Measurements from ENCODE around the gene OSBPL2.

Gene OSBPL2

DNA sequence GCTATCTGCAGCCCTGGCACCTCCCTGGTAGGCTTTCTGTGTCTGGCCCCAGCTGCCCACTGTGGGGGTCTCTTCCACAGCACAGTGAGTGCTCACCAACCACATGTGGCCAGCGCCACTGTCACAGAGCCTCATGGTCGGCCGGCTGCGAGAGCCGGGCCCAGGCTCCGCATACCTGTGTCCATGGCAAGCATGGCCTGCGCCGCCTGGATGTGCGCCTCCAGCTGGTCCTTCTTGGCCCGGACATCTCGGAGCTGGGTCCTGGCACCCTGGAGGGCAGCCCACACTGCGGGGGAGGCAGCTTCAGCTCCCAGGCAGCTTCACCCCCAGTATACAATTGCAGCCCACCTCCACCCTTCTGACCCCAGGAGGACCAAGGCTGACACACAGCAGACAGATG, 77.5 kb downstream of the OSBPL2 start:
- DNase-seq = no peak

DNA sequence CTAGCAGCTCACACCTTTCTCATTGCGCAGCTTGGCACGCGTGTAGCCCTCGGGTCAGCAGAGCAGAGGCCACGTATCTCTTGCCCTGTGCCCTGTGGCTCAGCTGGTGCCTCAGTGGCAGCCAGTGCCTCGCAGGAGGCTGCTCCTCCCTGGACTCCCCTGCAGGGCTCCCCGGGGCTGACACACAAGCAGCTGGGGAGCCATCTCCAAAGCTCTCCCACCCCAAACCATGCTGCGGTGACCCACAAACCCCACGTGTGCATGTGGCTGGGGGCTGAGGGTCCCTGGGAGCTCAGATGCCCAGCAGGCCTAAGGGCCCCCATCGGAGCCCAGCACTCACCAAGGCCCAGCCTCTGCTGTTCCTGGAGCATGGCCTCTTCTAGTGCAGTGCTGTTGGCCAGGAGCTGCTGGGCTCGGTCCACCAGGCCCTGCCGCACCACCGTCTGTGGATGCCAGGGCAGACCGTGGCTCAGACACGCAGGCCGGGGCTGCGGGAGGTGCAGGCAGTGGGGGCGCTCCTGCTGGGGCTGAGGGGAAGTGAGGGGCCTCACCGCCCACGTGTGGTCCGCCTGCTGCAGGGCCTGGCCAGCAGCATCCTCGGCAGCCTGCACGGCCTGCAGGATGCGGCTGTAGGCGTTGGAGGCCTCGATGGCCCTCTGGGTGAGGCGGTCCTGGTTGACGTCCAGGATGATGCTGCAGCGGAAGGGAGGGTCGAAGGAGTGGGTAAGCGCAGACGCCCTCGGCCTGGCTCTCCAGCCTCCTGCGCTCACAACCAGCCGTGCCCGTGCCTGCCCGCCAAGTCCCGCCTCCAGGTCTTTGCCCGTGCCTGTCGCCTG, 78.2 kb downstream of the OSBPL2 start:
- no peak for DNase-seq

DNA sequence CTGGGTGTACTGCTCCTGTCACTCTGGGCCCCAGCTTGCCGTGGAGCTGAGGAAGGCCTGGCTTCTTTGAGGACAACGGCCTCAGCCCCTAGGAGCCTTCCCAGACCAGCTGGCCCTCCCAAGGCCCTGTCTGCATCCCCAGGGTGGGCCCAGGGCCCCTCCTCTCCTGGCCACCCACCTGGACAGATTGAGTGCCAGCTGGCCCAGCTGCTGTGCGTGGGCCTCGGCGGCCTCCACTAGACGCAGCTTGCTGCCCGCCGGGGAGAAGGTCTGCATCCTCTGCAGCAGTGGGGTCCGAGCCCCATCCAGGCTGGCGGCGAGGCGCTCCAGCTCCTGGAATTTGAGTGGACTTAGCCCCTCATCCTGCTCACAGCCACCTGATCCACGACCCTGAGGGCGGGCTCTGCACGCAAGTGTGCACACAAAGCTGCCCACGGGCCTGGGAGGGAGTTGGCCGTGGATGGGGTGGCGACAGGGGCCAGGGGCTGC, 78.9 kb downstream of the OSBPL2 start:
- DNase-seq = no peak

DNA sequence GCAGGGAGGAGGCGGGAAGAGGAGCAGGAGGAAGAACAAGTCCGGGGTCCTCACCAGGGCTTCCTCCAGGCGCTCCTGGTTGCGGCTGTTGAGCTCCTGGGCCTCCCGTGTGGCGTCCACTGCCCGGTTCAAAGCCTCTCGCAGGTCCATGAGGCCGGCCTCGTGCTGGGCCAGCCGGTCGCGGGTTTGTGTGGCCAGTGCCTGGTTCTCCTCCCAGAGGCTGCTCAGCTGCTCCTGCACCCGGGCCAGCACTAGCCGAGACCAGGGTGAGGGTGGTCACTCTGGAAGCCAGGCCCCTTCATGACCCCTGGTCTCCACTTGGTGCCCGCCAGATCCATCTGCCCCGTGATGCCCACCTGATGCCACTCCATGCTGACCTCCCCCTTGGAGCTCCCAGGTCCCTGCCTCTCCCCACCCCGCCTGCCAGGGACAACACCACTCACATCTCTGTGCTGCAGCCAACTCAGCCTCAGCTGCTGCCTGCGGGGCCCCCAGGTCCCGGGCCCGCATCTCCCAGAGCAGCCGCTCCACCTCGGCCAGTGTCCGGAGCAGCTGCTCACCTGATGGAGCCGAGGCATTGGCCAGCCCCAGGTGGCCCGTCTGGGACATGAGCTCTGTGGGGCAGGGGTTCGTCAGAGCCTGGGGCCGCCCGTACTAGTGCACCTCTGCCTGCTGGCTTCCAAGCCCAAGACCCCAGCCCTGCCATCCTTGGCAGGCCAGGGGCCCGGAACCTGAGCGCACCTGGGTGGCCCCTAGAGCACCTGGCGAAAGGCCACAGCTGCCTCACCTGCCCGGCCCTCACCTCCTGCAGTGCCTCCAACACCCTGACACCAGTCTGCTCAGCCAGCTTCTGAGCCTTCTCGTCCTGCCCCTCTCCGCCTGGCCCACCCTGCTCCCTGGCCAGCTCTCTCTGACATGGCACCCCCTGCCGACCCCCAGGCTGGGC, 80.4 kb downstream of the OSBPL2 start:
- no peak for DNase-seq

DNA sequence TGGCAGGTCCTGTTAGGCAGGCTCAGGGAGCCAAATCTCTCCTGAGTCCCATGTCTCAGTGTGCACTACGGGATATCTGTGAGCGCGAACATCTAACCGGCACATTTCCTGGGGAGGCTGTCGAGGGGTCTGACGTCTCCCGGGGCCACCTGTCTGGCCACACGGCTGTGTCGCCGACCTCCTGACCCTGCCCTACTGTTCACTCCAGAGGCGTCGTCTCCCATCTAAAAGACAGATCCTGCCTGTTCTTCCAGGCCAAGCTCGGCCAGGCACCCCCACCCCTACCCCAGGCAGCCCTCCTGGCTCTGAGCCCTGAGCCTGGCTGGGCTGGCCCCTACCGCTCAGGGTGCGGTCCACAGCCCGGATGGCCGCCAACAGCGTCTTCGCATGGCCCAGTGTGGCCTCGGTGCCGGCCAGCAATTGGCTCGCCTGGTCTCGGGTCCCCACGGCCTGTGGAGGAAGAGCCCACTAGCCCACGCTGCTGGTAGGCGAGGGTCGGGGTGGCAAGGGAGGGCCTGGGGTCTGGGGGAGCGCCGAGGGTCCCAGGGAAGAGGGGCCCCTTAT, 81.1 kb downstream of the OSBPL2 start:
- DNase-seq = no peak

DNA sequence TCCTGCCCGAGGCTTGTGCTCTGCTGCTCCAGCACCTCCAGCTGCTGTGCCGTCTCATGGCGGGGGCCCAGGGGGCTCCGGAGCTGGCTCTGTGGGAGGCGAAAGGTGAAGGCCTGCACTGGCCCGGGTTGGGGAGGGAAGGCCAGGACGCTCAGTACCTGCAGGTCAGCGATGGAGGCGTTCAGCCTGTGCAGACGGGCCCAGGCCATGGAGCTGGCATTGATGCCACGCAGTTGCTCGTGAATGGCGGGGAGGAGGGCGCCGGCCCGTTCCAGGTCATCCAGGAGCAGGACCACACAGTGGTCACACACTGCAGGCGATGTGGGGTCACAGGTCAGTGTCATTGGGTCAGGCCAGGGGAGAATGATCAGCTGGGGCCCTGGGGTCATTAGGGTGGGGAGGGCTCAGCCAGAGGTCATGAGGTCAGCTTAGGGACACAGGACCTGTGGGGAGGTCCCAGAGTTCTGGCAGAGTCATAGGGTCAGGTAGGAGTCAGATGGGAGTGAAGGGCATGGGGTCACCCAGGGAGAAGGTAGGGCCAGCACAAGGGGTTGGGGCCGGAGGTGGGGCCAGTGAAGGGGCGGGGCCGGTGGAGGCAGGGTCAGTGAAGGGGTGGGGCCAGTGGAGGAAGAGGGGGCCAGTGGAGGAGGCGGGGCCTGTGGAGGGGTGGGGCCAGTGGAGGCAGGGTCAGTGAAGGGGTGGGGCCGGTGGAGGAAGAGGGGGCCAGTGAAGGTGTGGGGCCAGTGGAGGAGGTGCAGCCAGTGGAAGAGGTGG, 82.4 kb downstream of the OSBPL2 start:
- DNase-seq = no peak

DNA sequence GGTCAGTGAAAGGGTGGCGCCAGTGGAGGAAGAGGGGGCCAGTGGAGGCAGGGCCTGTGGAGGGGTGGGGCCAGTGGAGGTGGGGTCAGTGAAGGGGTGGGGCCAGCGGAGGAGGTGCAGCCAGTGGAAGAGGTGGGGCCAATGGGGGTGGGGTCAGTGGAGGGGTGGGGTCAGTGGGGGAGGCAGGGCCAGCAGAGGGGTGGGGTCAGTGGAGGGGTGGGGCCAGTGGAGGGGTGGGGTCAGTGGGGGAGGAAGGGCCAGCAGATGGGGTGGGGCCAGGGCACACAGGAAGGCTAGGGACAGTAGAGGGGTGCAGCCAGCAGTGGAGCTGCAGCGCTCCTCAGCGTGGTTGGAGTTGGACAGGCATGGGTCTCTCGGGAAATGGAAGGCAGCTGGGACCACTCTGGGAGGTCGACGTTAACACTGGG, 83.2 kb downstream of the OSBPL2 start:
- DNase-seq = no peak

DNA sequence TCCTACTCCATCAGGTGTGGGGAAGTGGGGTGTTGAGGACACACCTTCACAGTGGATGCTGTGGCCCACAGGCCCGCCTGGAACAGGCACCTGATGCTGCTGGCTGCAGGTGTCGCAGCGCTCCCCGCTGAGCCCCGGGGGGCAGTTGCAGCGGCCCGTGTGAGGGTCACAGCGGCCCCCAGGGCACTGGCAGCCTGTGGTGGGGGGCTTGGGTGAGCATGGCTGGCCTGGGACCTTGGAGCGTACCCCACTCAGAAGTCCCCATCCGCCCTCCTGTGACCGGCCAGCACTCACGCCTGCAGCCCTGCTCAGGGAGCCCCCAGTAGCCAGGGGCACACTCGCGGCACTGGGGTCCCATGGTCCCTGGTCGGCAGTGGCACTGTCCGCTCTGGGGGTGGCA, 83.7 kb downstream of the OSBPL2 start:
- DNase-seq = no peak

DNA sequence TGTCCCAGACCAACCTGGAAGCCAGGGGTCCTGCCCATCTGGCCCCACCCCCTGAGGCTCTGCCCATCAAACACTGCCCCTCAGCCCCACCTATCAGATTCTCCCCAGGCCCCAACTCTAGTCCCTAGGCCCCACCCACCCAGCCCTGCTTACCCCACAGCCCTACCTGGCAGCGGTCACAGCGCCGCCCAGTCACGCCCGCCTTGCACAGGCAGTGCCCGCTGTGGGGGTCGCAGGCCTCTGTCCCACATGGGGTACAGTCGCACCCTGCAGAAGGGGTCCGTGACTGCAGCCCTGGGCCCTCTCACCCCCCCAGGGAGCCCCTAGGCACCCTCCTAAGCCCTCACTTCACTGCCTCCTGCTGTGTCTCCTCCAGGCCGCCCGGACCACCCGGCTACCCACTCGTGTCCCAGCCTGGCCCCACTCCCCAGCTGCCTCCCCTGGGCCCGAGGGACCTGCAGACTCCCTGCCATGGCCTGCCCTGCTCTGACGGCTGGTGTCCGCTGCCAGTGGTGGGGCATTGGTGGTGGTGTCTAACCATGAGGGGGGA, 84.2 kb downstream of the OSBPL2 start:
- DNase-seq = no peak

DNA sequence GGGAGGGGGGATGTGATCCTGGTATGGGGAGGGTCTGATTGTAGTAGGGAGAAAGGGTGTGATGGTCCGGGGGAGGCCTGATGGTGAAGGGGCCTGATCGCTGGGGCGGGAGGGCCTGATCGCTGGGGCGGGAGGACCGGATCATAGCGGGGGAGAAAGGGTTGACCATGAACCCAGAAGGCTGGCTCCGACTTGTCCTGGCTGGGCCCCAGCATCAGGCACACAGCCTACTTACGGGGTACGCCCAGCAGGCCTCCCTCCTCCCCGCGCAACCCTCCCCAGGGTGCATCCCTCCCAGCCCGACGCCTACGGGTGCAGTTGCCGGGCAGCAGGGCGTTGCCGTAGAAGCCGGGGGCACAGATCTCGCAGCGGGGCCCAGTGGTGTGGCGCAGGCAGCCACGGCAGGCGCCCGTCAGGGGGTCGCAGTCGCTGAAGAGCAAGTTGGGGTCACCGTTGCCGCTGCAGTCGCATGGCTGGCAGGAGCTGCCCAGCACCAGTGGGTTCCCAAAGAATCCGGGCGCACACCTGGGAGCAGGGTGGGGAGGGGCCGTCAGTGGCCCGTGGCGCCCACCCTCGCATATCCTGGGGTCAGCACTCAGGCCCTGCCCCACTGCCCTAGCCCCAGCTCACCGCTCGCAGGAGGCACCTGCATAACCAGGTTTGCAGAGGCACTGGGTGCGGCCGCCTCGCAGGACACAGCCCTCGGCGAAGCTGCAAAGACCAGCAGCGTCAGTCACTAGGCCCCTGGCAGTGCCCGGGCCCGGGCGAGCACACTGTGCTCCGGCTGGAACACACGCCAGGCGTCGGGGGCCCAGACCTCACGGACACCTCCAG, 85.0 kb downstream of the OSBPL2 start:
- DNase-seq = no peak

DNA sequence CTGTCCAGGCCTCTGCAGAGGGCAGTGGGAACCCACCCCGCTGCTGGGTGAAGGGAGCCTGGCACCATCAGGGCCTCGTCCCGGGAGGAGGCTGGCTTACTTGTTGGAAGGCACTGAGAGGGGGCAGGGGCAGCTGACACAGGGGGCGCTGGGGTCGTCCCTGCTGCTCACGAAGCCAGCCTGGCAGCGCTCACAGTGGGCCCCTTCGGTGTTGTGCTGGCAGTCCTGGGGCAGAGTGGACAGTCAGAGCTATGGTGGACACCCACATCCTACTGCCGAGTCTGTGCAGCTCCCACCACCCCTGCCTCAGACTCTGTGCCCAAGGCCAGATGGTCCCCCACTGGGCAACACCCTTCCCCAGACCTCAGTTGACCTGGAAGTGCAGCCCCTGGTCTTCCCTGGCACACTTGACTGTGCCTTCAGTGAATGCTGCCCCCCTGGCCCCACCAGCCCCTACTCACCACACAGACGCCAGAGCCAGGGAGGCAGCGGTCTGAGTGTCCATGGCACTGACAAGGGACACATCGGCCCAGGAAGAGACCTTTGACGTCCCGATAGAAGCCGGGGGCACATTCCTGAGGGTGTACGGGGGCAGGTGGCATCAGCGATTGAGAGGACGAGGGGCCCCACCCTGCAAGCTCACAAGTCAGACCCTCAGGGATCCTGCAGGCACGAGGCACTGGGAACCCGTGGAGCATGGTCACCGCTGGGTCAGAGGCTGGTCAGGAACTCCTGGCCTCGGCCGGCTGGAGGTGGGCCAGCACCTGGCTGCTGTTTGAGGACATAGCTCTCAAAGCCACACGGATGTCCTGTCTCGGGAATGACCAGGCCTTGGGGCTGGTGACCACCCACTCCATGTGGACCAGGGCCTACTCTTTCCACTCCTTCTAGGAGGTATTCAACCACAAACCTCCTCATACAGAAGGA, 85.9 kb downstream of the OSBPL2 start:
- no peak for DNase-seq

DNA sequence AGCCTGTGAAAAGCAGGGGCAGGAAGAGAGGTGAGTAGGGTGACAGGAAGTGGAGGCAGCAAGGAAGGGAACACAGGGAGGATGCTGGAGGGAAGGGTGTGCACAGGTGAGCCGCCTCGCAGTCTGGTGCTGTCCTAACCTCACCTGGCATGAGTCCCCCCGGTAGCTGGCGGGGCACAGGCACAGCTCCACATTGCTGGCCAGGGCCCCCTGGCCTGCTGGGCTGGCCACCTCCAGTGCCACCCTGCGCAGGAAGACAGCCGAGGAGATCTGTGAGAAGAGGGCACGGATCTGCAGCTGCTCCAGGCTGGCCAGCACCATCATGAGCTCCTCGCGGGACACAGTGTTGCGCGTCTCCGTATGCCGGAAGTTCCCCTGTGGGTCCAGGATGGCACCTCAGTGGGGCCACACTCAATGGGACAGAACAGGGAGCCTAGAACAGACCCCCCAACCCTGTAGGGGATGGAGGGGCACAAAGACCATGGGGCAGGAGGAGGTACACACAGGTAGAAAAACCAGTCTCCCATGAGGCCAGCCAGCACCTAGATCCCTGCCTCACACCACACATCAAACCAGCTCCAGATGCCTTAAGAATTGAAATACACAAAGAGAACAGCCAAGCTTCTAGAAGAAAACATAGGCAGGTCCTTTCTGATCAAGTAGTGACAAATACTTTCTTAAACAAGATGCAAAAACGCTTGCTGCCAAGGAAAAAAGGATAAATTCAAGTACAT, 87.0 kb downstream of the OSBPL2 start:
- DNase-seq = no peak

DNA sequence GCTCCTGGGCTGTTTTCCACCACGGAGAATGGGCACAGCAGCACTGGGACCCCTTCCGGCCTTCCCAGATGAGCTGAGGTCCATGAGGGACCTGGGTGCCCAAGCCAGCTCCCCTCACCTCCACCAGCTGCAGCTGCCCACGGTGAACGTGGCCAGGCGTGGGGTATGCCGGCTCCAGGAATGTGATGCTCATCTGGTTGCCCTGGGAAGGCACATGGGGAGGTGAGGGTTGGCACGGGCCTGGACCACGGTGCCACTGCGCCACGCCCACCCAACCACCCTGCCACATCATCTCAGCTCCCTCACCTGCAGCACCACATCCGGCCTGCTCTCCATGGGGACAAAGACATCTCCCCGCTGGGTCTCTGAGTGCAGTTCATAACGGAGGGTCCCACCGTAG, 88.2 kb downstream of the OSBPL2 start:
- DNase-seq = no peak

DNA sequence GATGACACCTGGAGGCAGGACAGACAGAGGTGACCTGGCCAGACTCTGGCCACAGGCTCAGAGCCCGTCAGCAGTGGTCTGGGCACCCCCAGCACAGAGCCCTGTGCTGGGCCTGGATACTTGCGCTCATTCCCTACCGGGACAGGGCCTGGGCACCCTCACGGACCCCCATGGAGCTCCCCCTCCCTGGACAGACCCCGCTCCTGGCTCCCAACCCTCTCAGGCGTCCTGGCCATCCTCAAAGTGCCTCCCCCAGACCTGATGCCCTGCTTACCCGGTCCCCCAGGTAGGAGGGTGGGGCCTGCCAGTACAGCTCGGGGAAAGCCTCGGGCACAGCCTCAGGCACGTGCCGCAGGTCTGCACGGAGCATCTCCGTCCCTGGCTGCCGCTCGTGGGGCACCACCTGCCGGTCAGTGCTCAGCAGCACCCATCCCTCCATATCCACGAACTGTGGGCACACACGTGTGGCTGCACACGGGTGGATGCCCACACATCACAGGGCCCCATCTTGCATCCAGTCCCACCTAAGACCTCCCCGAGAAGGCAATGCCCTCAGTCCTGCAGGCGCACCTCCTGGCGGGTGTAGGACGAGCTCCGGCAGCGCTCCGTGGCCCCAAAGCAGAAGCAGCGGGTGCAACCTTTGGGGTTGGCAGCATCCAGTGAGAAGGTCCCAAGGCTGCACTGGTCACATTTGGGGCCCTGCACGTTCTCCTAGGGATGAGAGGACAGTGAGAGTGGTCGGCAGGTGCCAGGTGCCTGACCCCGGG, 88.8 kb downstream of the OSBPL2 start:
- DNase-seq = no peak

DNA sequence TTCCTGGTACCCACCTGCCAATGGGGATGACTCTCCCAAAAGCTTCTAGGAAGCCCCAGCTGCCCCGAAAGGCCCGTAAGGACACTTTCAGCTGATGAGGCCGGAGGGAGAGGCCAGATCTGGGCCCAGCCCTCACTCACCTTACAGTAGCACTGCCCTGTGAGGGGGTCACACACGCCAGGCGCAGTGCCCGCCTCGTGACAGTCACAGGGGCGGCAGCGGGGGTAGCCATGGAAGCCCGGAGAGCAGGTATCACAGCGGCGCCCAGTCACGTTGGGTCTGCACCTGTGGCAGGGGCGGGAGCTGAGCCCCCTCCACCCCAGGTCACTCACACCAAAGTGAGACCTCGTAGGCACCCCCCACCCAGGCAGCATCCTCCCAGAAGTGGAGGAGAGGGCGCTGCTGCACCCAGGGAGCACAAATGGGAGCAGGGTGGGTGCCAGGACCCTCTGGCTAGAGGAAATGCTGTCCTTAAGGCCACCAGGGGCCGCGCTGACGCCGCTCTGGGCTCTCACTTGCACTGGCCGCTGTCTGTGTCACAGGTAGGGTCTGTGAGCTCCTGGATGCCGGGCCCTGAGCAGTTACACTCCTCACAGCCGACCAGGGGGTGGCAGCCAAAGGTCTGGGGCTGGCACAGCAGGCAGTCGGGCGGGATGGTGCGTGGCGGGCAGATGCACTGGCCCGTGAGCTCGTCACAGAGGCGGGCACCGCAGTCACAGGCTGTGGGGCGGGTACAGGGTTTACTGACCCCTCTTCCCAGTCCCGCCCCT, 89.6 kb downstream of the OSBPL2 start:
- no peak for DNase-seq

DNA sequence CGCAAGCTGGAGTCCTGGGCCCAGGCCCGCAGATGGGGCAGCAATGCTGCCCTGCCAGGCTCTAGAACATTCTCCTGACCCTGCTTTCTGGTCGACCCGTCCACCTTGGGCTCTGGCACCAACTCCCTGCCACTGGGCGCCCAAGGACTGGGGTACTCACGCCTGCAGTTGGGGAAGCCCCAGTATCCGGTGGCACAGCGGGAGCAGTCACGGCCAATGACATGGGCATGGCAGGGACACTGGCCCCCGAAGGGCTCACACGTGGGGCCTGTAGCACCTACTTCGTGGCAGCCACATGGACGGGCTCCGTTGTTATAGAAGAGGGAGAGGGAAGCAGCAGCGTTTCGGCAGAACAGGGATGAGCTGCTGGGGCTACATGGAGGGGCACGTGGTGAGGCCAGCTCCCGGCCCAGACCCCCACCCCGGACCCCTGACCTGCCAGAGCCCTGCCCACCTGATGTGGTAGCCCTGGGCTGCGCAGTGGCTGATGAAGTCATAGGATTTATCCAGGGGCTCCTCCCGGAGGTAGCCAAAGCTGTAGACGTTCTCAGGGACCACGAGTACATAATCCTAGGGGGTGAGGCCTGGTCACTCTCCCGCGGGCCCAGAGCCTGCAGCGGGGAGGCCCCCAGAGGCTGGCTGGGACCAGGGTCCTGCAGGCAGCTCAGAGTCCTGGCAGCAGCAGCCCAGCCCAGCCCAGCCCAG, 90.5 kb downstream of the OSBPL2 start:
- DNase-seq = no peak
